H1 (cell line): ENCODE data around the gene ZNF18. TPM values are rescaled to one million over a fixed set of nuclear protein-coding genes. Genes with fewer than 3 reads are reported as not detected.
A peak's percentile ranks its signal among the peaks of the same experiment; 100 is the strongest.

Source experiments
- CHD1 ChIP-seq: IDR thresholded peaks from 2 replicates; pipeline ENCODE4 v1.6.1; 2012; ENCODE audit warnings: low read depth, low read length, improper control_type of control experiment
- CHD7 ChIP-seq: fragments of 300-600 bp; sonication (generic); IDR thresholded peaks from 2 replicates; pipeline ENCODE4 v1.7.1; 2012; ENCODE audit warnings: low read length, moderate library complexity, mild to moderate bottlenecking, inconsistent platforms; ENCODE audit not compliant: insufficient replicate concordance
- CTCF ChIP-seq, 3 experiments: IDR thresholded peaks; 1 replicate in 2 of 3; 2 replicates in 1 of 3; pipeline versions ENCODE4 v1.5.1 to v1.6.1; 2011; ENCODE audit warnings: low read length in 3 of 3, mild to moderate bottlenecking in 3 of 3, inconsistent platforms in 2 of 3, low read depth in 1 of 3, moderate library complexity in 1 of 3; ENCODE audit not compliant: insufficient read depth in 1 of 3; ENCODE audit errors: control extremely low read depth in 1 of 3
- TEAD4 ChIP-seq: IDR thresholded peaks from 2 replicates; pipeline ENCODE4 v1.6.1; 2012; ENCODE audit warnings: low read depth, low read length, inconsistent platforms, mixed read lengths
- USF2 ChIP-seq: IDR thresholded peaks from 2 replicates; pipeline ENCODE4 v1.6.1; 2011; ENCODE audit warnings: low read length, improper control_type of control experiment
- polyA plus RNA-seq, 7 experiments: library from polyadenylated mRNA; depleted of rRNA in 3 of 7; stranded (reverse) in 5 of 7; unstranded in 2 of 7; fragments of >200 nt in 5 of 7; fragments of 200-250 nt in 2 of 7; gene quantifications; 1 replicate in 5 of 7; 2 replicates in 1 of 7; 4 replicates in 1 of 7; pipeline versions ENCODE4 v1.2.1 to v1.2.3, GENCODE V29; 2011 to 2013; ENCODE audit warnings: missing spikeins in 2 of 7, mixed read lengths in 2 of 7
- total RNA-seq: library from RNA; stranded (reverse); fragmentation: NEBNext Ultra II Directional; extraction: Animal tissue kit (Norgen Biotek cat#: 25700); gene quantifications from 2 replicates; pipeline ENCODE4 v1.2.1, GENCODE V29; 2021

Gene ZNF18
- total and polyA plus RNA-seq, 2 of the 8 experiments (the other 6 are each of a cell fraction or from before 2014, with no cell fraction given) = 3.0 to 9.9 TPM

- TF ChIP-seq CHD7 = peak; percentile 54
- TF ChIP-seq TEAD4 = no peak
- peak; percentile 61 to 92 (median 83) for TF ChIP-seq CTCF (IDR thresholded peaks at IDR 0.05; ENCODE audit: control extremely low read depth in 1 of 3, insufficient read depth in 1 of 3, low read depth in 1 of 3, low read length in 3 of 3)
- no peak for TF ChIP-seq USF2
- no peak for TF ChIP-seq CHD1
Measured at GRCh38 chr17:11935734-11936406, 61.4 kb downstream of the ZNF18 start (continued).
